ENCODE data around the gene PACRG.

DNA sequence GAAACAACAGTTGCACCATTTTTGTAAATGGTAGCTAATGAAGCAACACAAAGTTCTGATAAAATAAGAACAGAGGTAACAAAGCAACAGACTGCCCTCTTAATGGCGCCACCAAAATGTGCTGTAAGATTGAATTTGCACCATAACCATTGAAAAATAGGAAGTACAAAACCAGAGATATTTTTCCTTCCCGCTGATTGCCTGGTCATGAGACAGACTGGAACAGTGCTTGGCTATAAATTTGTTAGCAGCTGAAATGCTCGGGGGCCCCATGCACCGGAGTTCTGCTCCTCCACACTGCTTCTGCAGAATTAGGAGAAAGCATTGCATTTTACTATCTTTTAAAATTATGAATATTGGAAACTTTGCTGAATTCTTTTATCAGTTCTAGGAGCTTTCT, 522.3 kb downstream of the PACRG start:
- TF ChIP-seq POLR2A (IDR thresholded peaks at IDR 0.05) (no peak), EP300 (IDR thresholded peaks at IDR 0.05) (peak in 1 of 2 donors; percentile 14)
- TF ChIP-seq, protein P1, sequence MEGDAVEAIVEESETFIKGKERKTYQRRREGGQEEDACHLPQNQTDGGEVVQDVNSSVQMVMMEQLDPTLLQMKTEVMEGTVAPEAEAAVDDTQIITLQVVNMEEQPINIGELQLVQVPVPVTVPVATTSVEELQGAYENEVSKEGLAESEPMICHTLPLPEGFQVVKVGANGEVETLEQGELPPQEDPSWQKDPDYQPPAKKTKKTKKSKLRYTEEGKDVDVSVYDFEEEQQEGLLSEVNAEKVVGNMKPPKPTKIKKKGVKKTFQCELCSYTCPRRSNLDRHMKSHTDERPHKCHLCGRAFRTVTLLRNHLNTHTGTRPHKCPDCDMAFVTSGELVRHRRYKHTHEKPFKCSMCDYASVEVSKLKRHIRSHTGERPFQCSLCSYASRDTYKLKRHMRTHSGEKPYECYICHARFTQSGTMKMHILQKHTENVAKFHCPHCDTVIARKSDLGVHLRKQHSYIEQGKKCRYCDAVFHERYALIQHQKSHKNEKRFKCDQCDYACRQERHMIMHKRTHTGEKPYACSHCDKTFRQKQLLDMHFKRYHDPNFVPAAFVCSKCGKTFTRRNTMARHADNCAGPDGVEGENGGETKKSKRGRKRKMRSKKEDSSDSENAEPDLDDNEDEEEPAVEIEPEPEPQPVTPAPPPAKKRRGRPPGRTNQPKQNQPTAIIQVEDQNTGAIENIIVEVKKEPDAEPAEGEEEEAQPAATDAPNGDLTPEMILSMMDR (IDR thresholded peaks at IDR 0.05), result no peak
